ENCODE results near the gene POLE4.

The POLE4 gene

GRCh38 chr2:74941284-74941683 is 17.2 kb upstream of the POLE4 start:
- DNase-seq = no peak

- DNase-seq = no peak
Observed at GRCh38 chr2:74942263-74942662, 16.2 kb upstream of the POLE4 start.

- no peak for DNase-seq
Observed at GRCh38 chr2:74944987-74945787, 13.3 kb upstream of the POLE4 start.

GRCh38 chr2:74945788-74946331 is 12.6 kb upstream of the POLE4 start:
- no peak for DNase-seq

GRCh38 chr2:74947703-74948102 is 10.7 kb upstream of the POLE4 start:
- no peak for DNase-seq

GRCh38 chr2:74948779-74949178 is 9.7 kb upstream of the POLE4 start:
- no peak for DNase-seq

- no peak for DNase-seq
Observed at GRCh38 chr2:74951211-74951754, 7.2 kb upstream of the POLE4 start.

- no peak for DNase-seq
Observed at GRCh38 chr2:74952575-74952974, 5.9 kb upstream of the POLE4 start.

- DNase-seq = no peak
Observed at GRCh38 chr2:74953796-74954499, 4.5 kb upstream of the POLE4 start.

GRCh38 chr2:74954500-74954874 is 4.0 kb upstream of the POLE4 start:
- DNase-seq = no peak

GRCh38 chr2:74957886-74958273 is 563 bp upstream of the POLE4 start:
- no peak for DNase-seq

GRCh38 chr2:74959106-74959751 is 786 bp downstream of the POLE4 start:
- no peak for DNase-seq

GRCh38 chr2:74966887-74967286 is 8.4 kb downstream of the POLE4 start:
- no peak for DNase-seq

- no peak for DNase-seq
Observed at GRCh38 chr2:74975016-74975415, 16.6 kb downstream of the POLE4 start.

- no peak for DNase-seq
Observed at GRCh38 chr2:74979844-74980243, 21.4 kb downstream of the POLE4 start.

- no peak for DNase-seq
Observed at GRCh38 chr2:74982577-74982976, 24.1 kb downstream of the POLE4 start.

- DNase-seq = no peak
Observed at GRCh38 chr2:74983631-74984392, 25.4 kb downstream of the POLE4 start.

- DNase-seq = no peak
Observed at GRCh38 chr2:74984947-74985637, 26.6 kb downstream of the POLE4 start.

- no peak for DNase-seq
Observed at GRCh38 chr2:74985978-74986609, 27.7 kb downstream of the POLE4 start.

GRCh38 chr2:74991977-74992376 is 33.5 kb downstream of the POLE4 start:
- no peak for DNase-seq

- no peak for DNase-seq
Observed at GRCh38 chr2:74999468-74999867, 41.0 kb downstream of the POLE4 start.

- DNase-seq = no peak
Observed at GRCh38 chr2:75002007-75002406, 43.6 kb downstream of the POLE4 start.

Measured in DMS79 treated with DMSO at 0.1 percent for 48 hours (cell line).